Measurements from ENCODE around the gene COL6A1. TPM values are rescaled to one million over a fixed set of nuclear protein-coding genes. Genes with fewer than 3 reads are reported as not detected.
"Not testable (repeated sequence)": the region's sequence is repeated elsewhere in the genome, so short reads cannot be mapped to it uniquely, and the experiment has no call there.

Gene COL6A1
- total RNA-seq, 1 donor from 2014 or later: 17.8 TPM

DNA sequence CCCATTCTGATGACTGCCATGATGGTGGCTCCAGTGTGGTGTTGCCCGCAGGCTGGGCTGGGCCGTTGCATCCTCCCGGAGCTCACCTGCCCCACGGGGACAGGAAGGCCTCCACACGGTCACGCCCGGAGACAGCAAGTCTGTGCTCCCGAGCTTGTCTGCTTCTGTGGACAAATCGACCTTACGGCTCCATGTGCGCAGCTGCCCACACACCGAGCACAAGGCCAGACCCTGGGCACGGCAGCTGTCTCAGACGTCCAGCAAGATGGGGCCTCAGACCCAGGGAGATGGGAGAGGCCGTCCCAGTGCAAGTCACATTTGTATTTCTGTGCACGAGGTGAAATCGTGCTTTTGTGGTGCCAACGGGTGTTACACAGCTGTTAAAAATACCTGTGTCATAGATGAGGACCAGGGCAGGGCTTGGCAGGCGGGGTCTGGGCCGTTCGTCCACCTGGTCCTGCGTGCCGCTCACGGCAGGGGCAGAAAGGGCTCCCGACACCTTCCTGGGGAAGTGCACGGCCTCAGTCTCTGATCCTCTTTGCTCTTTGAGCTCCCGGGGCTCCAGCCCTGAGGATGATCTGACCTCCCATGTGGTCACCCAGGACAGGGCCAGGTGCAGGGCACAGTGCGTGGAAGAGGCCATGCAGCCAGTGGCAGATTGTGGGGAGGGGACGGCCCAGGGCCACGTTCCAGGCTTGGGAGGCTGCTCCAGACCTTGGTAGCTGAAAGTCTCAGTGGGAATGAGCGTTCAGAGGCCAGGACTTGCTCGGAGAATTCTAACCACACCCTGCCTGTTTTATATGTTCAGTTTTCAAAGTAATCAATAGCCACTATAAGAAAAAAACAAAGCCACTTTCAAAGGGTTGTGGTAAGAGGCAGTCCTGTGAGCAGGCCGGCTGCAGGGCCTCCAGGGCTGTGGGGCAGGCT is 13.5 kb downstream of the COL6A1 start:
- no peak for ATAC-seq

DNA sequence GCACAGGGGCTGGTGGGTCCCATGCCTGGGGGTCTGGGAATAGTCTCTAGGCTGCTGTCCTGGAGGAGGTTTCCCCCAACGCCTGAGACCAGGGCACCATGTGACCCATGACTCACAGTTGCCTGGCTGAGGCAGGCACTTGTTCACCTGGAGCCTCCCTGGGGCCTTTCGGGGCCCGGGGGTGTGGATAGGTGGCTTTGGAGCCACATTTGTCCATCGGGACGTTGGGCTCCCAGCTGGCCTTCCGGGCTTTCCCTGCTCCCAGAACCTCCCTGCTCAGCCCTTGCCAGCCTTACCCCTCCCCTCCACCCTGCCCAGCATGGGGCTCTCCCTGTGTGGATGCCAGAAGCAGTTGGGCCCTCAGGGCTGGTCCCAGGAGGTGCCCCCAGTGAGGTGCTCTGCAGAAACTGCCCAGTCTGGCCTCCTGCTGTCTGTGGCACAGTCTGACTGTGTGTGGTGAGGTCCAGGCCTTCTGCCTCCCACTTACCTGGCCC is 14.2 kb downstream of the COL6A1 start:
- no peak for ATAC-seq

DNA sequence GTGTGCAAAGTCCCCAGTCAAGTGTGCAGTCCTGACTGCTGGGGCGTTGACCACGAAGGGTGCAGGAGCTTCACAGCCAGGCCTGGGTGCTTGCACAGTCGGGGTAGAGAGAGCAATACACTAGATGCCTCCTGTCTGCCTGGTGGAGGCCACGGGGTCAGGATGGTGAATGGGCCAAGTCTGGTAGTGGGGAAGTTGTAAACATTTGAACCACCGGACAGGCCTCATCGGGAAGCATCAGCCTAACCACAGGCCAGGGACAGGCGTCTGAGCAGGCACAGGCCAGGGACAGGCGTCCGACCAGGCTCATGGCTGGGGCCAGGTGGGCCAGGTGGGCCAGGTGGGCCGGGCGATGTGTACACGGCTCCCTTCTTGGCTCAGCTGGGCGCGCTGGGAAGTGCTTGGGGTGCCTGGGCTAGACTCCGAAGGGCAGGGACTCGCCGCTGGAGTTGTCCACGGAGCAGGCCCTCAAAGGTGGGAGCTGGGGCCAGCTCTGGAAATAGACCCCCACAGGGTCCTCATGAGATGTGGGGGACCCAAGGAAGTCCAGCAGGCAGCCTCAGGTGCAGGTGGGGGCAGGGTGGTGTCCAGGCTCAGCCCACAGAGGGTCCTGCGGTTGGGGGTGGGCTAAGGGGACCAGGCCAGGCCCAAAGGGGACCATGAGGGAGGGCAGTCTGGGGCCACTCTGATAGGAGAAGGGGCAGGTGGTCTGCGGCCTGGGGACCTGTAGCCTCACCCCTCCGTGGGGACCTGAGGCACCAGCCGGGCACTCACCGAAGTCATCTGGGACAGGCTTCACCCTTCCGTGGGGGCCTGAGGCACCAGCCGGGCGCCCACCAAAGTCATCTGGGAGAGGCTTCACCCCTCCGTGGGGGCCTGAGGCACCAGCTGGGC is 15.0 kb downstream of the COL6A1 start:
- ATAC-seq: no peak

DNA sequence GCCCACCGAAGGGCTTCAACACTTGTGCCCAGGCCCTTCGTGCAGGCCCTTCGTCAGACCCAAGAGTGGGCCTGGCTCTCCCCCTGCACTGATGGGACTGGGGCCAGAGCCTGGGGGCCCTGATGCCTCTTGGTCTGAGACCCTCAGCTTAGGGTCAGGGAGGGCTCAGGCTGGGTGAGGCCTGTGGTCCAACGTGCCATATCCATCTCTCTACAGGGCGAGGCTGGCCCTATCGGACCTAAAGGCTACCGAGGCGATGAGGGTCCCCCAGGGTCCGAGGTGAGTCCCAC is 15.6 kb downstream of the COL6A1 start:
- no peak for ATAC-seq

DNA sequence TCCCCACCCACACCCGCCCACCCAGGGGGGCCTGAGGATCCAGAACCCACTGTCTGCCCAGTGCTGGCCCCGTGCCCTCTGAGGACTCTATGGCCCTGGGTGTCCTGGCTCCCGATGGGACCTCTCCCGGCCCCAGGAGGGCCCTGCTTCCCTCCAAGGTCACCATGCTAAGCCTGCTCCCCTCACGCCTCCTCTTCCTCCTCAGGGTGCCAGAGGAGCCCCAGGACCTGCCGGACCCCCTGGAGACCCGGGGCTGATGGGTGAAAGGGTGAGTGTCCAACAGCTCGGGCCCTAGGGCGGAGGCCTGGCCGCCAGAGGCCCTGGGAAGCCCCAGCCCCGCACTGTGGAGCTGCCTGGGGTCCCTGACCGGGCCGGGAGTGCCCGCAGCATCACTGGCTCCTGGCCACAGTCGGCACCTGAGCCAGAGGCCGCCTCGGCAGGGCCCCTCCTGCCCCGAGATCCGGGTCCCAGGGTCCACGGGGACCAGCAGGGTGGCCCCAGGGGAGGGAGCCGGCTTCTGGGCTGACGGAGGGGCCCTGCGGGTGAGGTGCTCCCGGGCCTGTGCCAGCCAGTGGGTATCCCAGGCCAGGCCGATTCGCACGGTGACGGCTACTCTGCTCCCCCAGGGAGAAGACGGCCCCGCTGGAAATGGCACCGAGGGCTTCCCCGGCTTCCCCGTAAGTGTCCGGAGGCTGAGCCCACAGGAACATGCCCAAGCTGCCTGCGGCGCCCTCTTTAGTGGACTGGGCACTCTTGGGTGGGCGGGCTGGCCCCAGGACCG is 16.1 kb downstream of the COL6A1 start:
- ATAC-seq: no peak

DNA sequence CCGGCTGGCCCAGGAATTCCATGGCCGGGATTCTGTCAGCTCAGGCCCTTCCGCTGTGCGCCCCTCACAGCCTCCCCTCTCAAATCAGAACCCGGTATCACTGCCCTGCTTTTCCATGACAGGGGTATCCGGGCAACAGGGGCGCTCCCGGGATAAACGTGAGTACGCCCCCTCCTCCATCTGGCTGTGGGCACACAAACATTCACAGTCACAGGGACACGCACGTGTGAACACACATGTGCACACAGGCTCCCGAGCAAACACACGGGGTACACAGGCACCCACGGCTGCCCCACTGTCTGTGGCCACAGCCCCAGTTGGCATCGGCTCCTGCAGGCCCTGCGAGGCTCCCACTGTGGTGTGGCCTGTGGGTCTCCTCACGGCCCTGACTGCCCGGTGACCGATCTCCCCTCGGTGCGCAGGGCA is 16.7 kb downstream of the COL6A1 start:
- ATAC-seq: no peak

DNA sequence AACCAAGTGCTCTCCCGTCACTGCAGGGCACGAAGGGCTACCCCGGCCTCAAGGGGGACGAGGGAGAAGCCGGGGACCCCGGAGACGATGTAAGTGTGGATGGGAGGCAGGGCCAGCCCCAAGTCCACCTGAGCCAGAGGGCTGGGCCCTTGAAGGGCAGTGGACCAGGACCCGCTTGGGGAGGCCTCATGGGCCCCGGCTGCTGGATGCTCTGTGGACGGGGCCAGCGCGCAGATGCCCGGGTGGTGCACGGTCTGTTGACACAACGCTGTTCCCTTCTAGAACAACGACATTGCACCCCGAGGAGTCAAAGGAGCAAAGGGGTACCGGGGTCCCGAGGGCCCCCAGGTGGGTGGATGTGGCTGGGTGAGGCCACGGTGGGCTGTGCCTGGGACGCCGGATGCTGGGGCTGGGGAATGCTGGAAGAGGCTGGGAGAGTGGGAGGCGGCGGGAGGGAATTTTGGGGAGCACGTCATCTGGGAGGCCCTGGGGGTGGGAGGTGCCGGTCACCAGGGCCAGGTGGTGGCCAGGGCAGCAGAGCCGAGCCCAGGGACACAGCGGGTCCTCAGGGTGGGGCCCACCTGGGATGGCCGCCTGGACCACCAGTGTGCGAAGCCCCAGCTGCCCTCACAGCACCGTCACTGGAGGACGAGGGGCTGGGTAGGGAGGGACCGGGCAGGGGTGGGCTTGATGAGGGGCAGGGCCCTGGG is 17.5 kb downstream of the COL6A1 start:
- no peak for ATAC-seq

DNA sequence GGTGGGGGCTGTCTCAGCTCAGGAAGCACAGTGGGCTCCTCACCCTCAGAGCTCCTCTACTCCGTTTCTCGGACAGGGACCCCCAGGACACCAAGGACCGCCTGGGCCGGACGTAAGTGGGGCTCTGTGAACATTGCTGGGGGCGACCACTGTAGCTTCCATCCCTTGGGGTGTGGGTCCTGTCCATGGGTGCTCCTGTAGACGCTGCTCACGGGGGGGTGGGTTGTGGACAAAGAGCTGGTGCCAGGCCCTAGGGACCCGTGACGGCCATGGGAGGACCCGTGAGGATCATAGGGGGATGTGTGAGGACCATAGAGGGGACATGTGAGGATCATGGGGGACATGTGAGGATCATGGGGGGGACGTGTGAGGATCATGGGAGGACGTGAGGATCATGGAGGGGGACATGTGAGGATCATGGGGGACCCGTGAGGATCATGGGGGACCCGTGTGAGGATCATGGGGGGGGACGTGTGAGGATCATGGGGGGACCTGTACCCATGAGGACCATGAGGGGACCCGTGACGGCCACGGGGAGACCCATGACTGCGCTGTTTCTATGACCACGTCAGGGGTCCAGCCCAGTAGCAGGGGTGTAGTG is 18.1 kb downstream of the COL6A1 start:
- ATAC-seq: no peak

DNA sequence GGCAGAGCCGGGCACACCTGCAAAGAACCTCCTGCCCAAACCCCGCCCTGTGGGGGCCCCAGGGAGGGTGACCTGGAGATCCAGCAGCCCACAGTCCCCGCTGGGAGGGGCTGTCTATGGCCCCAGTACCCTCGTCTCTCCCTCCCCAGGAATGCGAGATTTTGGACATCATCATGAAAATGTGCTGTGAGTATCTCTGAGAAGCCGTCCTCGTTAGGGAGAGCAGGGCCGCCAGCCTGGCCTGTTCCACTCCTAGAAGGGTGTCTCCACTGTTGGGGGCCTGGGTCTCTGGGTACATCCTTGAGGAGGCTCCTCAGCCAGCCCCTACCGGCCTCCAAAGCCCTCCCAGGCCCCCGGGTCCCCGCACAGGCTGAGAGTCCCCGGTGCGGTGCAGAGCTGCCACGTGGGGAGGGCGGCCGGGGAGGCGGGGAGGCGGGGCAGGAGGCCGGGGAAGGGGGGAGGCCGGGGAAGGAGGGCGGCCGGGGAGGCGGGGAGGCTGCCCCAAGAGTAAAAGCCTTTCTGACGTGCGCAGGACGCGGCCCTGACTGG is 18.7 kb downstream of the COL6A1 start:
- no peak for ATAC-seq

DNA sequence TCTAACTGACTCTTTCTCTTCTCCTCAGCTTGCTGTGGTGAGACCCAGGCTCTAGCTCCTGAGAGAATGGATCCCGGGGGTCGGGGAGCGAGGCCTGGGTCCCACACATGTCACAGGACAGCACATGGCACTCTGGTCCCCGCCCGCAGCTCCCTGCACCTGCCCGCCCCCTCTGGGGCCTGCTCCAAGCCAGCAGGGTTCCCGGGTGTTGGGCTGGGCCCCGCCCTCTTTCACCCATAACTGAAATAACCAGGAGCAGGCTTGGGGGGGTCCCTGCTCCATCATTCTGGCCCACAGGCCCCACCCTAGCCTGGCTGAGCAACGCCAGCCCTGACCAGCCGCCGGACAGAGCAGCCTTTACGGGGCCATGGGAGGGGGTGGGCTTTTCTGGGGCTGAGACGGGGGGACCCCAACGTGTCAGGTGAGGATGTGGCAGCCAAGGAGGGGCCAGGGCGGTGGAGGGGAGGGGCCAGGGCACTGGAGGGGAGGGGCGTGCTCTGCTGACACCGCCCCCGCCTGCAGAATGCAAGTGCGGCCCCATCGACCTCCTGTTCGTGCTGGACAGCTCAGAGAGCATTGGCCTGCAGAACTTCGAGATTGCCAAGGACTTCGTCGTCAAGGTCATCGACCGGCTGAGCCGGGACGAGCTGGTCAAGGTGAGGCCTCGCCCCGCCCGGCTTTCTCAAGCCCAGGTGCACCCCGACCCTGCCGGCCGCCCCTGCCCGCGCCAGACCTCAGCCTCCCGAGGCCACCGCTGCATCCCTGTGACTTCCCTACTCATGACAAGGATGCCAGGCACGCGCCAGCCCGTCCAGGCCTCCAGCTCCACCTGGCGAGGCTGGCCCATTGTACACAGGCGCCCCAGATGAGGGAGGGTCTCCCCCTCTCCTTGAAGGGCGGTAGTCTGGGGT is 19.4 kb downstream of the COL6A1 start:
- ATAC-seq: no peak

DNA sequence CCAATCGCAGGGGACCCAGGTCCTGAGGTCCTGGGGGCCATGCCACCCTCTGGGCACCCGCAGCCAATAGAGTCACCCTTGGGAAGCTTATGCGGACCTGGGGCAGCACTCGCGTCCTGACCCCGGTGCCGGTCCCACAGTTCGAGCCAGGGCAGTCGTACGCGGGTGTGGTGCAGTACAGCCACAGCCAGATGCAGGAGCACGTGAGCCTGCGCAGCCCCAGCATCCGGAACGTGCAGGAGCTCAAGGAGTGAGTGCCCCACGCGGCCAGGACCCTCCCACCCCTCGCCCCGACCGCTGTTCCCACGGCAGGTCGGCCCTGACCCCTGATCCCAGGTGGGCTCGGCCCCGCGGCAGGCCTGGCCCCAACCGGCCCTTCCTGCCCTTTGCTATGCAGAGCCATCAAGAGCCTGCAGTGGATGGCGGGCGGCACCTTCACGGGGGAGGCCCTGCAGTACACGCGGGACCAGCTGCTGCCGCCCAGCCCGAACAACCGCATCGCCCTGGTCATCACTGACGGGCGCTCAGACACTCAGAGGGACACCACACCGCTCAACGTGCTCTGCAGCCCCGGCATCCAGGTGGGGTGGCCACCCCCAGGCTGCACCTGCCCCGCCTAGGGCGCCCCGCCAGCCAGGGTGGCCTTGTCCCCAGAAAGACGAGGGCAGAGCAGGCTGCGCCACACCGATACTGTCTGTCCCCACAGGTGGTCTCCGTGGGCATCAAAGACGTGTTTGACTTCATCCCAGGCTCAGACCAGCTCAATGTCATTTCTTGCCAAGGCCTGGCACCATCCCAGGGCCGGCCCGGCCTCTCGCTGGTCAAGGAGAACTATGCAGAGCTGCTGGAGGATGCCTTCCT is 20.5 kb downstream of the COL6A1 start:
- ATAC-seq: no peak

DNA sequence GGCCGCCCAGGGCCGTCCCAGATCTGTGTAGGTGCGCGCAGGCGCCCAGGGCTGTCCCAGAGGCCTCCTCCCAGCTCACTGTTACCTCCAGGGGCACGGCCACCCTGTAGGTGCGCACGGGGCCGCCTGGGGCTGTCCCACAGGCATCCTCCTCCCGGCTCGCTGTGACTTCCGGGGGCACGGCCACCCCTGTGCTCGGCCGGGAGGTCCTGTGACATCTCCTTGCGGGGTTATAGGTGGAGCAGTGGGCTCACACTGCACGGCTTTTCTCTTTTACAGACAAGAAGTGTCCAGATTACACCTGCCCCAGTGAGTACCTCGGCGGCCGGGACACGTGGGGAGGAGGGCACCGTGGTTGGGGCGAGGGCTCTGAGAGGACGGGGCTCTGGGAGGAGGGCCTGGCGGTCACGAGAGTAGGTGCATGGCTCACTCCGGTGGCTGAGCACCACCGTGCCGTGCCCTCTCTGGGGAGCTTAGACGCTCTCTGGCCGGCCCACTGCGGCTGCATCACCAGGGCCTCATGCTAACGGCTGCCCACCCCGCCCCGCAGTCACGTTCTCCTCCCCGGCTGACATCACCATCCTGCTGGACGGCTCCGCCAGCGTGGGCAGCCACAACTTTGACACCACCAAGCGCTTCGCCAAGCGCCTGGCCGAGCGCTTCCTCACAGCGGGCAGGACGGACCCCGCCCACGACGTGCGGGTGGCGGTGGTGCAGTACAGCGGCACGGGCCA is 21.4 kb downstream of the COL6A1 start:
- no peak for ATAC-seq

DNA sequence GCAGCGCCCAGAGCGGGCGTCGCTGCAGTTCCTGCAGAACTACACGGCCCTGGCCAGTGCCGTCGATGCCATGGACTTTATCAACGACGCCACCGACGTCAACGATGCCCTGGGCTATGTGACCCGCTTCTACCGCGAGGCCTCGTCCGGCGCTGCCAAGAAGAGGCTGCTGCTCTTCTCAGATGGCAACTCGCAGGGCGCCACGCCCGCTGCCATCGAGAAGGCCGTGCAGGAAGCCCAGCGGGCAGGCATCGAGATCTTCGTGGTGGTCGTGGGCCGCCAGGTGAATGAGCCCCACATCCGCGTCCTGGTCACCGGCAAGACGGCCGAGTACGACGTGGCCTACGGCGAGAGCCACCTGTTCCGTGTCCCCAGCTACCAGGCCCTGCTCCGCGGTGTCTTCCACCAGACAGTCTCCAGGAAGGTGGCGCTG is 22.0 kb downstream of the COL6A1 start:
- ATAC-seq: no peak

DNA sequence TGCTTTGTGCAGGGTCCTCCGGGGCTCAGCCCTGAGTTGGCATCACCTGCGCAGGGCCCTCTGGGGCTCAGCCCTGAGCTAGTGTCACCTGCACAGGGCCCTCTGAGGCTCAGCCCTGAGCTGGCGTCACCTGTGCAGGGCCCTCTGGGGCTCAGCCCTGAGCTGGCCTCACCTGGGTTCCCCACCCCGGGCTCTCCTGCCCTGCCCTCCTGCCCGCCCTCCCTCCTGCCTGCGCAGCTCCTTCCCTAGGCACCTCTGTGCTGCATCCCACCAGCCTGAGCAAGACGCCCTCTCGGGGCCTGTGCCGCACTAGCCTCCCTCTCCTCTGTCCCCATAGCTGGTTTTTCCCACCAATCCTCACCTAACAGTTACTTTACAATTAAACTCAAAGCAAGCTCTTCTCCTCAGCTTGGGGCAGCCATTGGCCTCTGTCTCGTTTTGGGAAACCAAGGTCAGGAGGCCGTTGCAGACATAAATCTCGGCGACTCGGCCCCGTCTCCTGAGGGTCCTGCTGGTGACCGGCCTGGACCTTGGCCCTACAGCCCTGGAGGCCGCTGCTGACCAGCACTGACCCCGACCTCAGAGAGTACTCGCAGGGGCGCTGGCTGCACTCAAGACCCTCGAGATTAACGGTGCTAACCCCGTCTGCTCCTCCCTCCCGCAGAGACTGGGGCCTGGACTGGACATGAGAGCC is 22.7 kb downstream of the COL6A1 start:
- ATAC-seq: no peak

DNA sequence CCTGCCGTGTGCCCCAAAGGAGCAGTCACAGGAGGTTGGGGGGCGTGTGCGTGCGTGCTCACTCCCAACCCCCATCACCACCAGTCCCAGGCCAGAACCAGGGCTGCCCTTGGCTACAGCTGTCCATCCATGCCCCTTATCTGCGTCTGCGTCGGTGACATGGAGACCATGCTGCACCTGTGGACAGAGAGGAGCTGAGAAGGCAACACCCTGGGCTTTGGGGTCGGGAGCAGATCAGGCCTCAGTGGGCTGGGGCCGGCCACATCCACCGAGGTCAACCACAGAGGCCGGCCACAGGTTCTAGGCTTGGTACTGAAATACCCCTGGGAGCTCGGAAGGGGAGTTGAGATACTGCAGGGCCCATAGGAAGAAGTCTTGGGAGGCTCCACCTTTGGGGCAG is 23.5 kb downstream of the COL6A1 start:
- ATAC-seq: no peak

DNA sequence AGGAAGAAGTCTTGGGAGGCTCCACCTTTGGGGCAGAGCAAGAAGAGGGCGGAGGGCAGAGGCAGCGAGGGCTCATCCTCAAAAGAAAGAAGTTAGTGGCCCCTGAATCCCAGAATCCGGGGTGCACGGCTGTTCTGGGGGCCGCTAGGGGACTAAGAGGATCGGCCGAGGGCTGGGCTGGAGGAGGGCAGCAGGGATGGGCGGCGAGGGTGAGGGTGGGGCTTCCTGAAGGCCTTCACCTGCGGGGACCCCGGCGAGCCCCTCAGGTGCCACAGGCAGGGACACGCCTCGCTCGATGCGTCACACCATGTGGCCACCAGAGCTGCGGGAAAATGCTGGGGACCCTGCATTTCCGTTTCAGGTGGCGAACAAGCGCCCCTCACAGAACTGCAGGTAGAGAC is 23.9 kb downstream of the COL6A1 start:
- ATAC-seq: no peak

DNA sequence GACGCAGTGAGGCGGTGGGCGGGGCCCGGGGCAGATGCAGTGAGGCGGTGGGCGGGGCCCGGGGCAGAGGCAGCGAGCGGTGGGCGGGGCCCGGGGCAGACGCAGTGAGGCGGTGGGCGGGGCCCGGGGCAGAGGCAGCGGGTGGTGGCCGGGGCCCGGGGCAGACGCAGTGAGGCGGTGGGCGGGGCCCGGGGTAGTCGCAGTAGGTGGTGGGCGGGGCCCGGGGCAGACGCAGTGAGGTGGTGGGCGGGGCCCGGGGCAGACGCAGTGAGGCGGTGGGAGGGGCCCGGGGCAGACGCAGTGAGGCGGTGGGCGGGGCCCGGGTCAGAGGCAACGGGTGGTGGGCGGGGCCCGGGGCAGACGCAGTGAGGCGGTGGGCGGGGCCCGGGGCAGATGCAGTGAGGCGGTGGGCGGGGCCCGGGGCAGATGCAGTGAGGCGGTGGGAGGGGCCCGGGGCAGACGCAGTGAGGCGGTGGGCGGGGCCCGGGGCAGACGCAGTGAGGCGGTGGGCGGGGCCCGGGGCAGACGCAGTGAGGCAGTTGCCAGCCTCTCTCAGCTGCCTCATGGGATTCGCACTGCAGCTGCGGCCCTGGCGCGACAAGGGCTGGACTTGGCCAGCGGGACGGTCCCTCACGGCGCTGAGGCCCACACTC is 24.4 kb downstream of the COL6A1 start:
- not testable (repeated sequence) for ATAC-seq
